Measurements from ENCODE around the gene STXBP6.
A peak's percentile ranks its signal among the peaks of the same experiment; 100 is the strongest.
"Not testable (repeated sequence)": the region's sequence is repeated elsewhere in the genome, so short reads cannot be mapped to it uniquely, and the experiment has no call there.

Gene STXBP6

GRCh38 chr14:24806061-24806678, 243.8 kb downstream of the STXBP6 start:
- Histone ChIP-seq H3K79me1 (replicated peaks; ENCODE audit: low read length, poor library complexity, severe bottlenecking) (no peaks in the 10 kb centered on the region), H2BK12ac (ENCODE audit: low read length in 2 of 2) (no peak overlapping the region), H2BK120ac (ENCODE audit: low read depth, low read length) (no peak overlapping the region), H3K9ac (ENCODE audit: low read length) (no peak overlapping the region), H3K4me2 (ENCODE audit: low read length, poor library complexity, severe bottlenecking) (no peak overlapping the region), H3K36me3 (ENCODE audit: control insufficient read depth in 1 of 2, insufficient read depth in 2 of 2, low read depth in 1 of 2, low read length in 2 of 2) (no peaks in the 10 kb centered on the region), H3K27ac (ENCODE audit: low read length, poor library complexity, severe bottlenecking) (no peak overlapping the region), H2BK15ac (ENCODE audit: low read depth, poor library complexity, severe bottlenecking) (no peak overlapping the region), H3K14ac (ENCODE audit: low read length in 2 of 2) (no peak overlapping the region), H3K18ac (ENCODE audit: low read depth in 1 of 2, low read length in 2 of 2) (no peak overlapping the region), H3K9me3 (ENCODE audit: control insufficient read depth, low read length) (no peaks in the 10 kb centered on the region), H2BK5ac (ENCODE audit: low read depth, low read length, poor library complexity, severe bottlenecking) (no peak overlapping the region), H4K91ac (ENCODE audit: low read length) (no peak overlapping the region), H4K8ac (ENCODE audit: low read length) (no peak overlapping the region), H3K4ac (ENCODE audit: low read depth in 1 of 2, low read length in 2 of 2) (no peak overlapping the region), H3K4me3 (ENCODE audit: insufficient read depth in 1 of 2, low read depth in 1 of 2, low read length in 2 of 2) (no peak overlapping the region), H2AK5ac (ENCODE audit: low read length, severe bottlenecking) (no peak overlapping the region), H3K23ac (ENCODE audit: low read length in 2 of 2) (no peak overlapping the region), H3K27me3 (ENCODE audit: control insufficient read depth in 1 of 2, insufficient read depth in 1 of 2, low read length in 2 of 2) (no peaks in the 10 kb centered on the region), H2AFZ (ENCODE audit: low read depth, low read length) (no peak overlapping the region), H3K4me1 (ENCODE audit: control insufficient read depth, insufficient read depth, low read depth, low read length) (no peaks in the 10 kb centered on the region)
- 37% methylated on average over 8 of the region's 9 CpGs for WGBS
- DNase-seq = peak; percentile 52

- H2AFZ ChIP-seq (ENCODE audit: low read depth, low read length) = no peak overlapping the region
- no peak overlapping the region for H4K91ac ChIP-seq (ENCODE audit: low read length)
- no peaks in the 10 kb centered on the region for H3K9me3 ChIP-seq (ENCODE audit: control insufficient read depth, low read length)
- no peak overlapping the region for H3K18ac ChIP-seq (ENCODE audit: low read depth in 1 of 2, low read length in 2 of 2)
- no peak overlapping the region for H2BK5ac ChIP-seq (ENCODE audit: low read depth, low read length, poor library complexity, severe bottlenecking)
- H3K23ac ChIP-seq (ENCODE audit: low read length in 2 of 2) = no peak overlapping the region
- no peak overlapping the region for H3K14ac ChIP-seq (ENCODE audit: low read length in 2 of 2)
- no peaks in the 10 kb centered on the region for H3K79me1 ChIP-seq (replicated peaks; ENCODE audit: low read length, poor library complexity, severe bottlenecking)
- no peak overlapping the region for H3K27ac ChIP-seq (ENCODE audit: low read length, poor library complexity, severe bottlenecking)
- H2BK15ac ChIP-seq (ENCODE audit: low read depth, poor library complexity, severe bottlenecking) = no peak overlapping the region
- no peak overlapping the region for H3K4ac ChIP-seq (ENCODE audit: low read depth in 1 of 2, low read length in 2 of 2)
- no peaks in the 10 kb centered on the region for H3K27me3 ChIP-seq (ENCODE audit: control insufficient read depth in 1 of 2, insufficient read depth in 1 of 2, low read length in 2 of 2)
- H3K36me3 ChIP-seq (ENCODE audit: control insufficient read depth in 1 of 2, insufficient read depth in 2 of 2, low read depth in 1 of 2, low read length in 2 of 2) = no peaks in the 10 kb centered on the region
- no peaks in the 10 kb centered on the region for H3K4me1 ChIP-seq (ENCODE audit: control insufficient read depth, insufficient read depth, low read depth, low read length)
- no peak overlapping the region for H3K4me2 ChIP-seq (ENCODE audit: low read length, poor library complexity, severe bottlenecking)
- DNase-seq = no peak
- WGBS = 58% methylated on average over 2 of the region's 3 CpGs
- H4K8ac ChIP-seq (ENCODE audit: low read length) = no peak overlapping the region
- no peak overlapping the region for H2AK5ac ChIP-seq (ENCODE audit: low read length, severe bottlenecking)
- H3K4me3 ChIP-seq (ENCODE audit: insufficient read depth in 1 of 2, low read depth in 1 of 2, low read length in 2 of 2) = no peak overlapping the region
- H3K9ac ChIP-seq (ENCODE audit: low read length) = no peak overlapping the region
- no peak overlapping the region for H2BK120ac ChIP-seq (ENCODE audit: low read depth, low read length)
- H2BK12ac ChIP-seq (ENCODE audit: low read length in 2 of 2) = no peak overlapping the region
These were observed 245.3 kb downstream of the STXBP6 start for GRCh38 chr14:24804552-24805212.

- Histone ChIP-seq H2BK12ac (ENCODE audit: low read length in 2 of 2) (no peak overlapping the region), H3K4me2 (ENCODE audit: low read length, poor library complexity, severe bottlenecking) (no peak overlapping the region), H2AK5ac (ENCODE audit: low read length, severe bottlenecking) (no peak overlapping the region), H3K36me3 (ENCODE audit: control insufficient read depth in 1 of 2, insufficient read depth in 2 of 2, low read depth in 1 of 2, low read length in 2 of 2) (no peaks in the 10 kb centered on the region), H3K18ac (ENCODE audit: low read depth in 1 of 2, low read length in 2 of 2) (no peak overlapping the region), H2BK120ac (ENCODE audit: low read depth, low read length) (no peak overlapping the region), H3K23ac (ENCODE audit: low read length in 2 of 2) (no peak overlapping the region), H3K27ac (ENCODE audit: low read length, poor library complexity, severe bottlenecking) (no peak overlapping the region), H3K14ac (ENCODE audit: low read length in 2 of 2) (no peak overlapping the region), H3K9me3 (ENCODE audit: control insufficient read depth, low read length) (no peaks in the 10 kb centered on the region), H3K4me3 (ENCODE audit: insufficient read depth in 1 of 2, low read depth in 1 of 2, low read length in 2 of 2) (no peak overlapping the region), H3K4me1 (ENCODE audit: control insufficient read depth, insufficient read depth, low read depth, low read length) (no peaks in the 10 kb centered on the region), H3K79me1 (replicated peaks; ENCODE audit: low read length, poor library complexity, severe bottlenecking) (no peaks in the 10 kb centered on the region), H2AFZ (ENCODE audit: low read depth, low read length) (no peak overlapping the region), H2BK15ac (ENCODE audit: low read depth, poor library complexity, severe bottlenecking) (peak overlapping the region; percentile 4), H3K9ac (ENCODE audit: low read length) (no peak overlapping the region), H4K91ac (ENCODE audit: low read length) (no peak overlapping the region), H4K8ac (ENCODE audit: low read length) (no peak overlapping the region), H3K4ac (ENCODE audit: low read depth in 1 of 2, low read length in 2 of 2) (no peak overlapping the region), H3K27me3 (ENCODE audit: control insufficient read depth in 1 of 2, insufficient read depth in 1 of 2, low read length in 2 of 2) (no peaks in the 10 kb centered on the region), H2BK5ac (ENCODE audit: low read depth, low read length, poor library complexity, severe bottlenecking) (no peak overlapping the region)
- DNase-seq = no peak
- WGBS = 85% methylated on average over 10 of the region's 10 CpGs
These were observed 245.9 kb downstream of the STXBP6 start for GRCh38 chr14:24803933-24804494.

GRCh38 chr14:24803426-24803825, 246.5 kb downstream of the STXBP6 start:
- H4K91ac ChIP-seq (ENCODE audit: low read length); H2AK5ac ChIP-seq (ENCODE audit: low read length, severe bottlenecking); H3K4me2 ChIP-seq (ENCODE audit: low read length, poor library complexity, severe bottlenecking); H3K79me1 ChIP-seq (replicated peaks; ENCODE audit: low read length, poor library complexity, severe bottlenecking); H2BK5ac ChIP-seq (ENCODE audit: low read depth, low read length, poor library complexity, severe bottlenecking); H3K18ac ChIP-seq (ENCODE audit: low read depth in 1 of 2, low read length in 2 of 2); H2AFZ ChIP-seq (ENCODE audit: low read depth, low read length); H3K36me3 ChIP-seq (ENCODE audit: control insufficient read depth in 1 of 2, insufficient read depth in 2 of 2, low read depth in 1 of 2, low read length in 2 of 2); H3K27me3 ChIP-seq (ENCODE audit: control insufficient read depth in 1 of 2, insufficient read depth in 1 of 2, low read length in 2 of 2); H3K4me1 ChIP-seq (ENCODE audit: control insufficient read depth, insufficient read depth, low read depth, low read length); H3K23ac ChIP-seq (ENCODE audit: low read length in 2 of 2); H2BK15ac ChIP-seq (ENCODE audit: low read depth, poor library complexity, severe bottlenecking); H3K9me3 ChIP-seq (ENCODE audit: control insufficient read depth, low read length); H2BK120ac ChIP-seq (ENCODE audit: low read depth, low read length); H3K4ac ChIP-seq (ENCODE audit: low read depth in 1 of 2, low read length in 2 of 2); H3K14ac ChIP-seq (ENCODE audit: low read length in 2 of 2); H3K27ac ChIP-seq (ENCODE audit: low read length, poor library complexity, severe bottlenecking); H2BK12ac ChIP-seq (ENCODE audit: low read length in 2 of 2); H4K8ac ChIP-seq (ENCODE audit: low read length); H3K4me3 ChIP-seq (ENCODE audit: insufficient read depth in 1 of 2, low read depth in 1 of 2, low read length in 2 of 2); DNase-seq; H3K9ac ChIP-seq (ENCODE audit: low read length): not testable (repeated sequence)
- 91% methylated on average over 8 of the region's 10 CpGs for WGBS
